Measurements from ENCODE around the gene CCL11.

CCL11 gene

GRCh38 chr17:34257986-34258326, 27.6 kb upstream of the CCL11 start:
- no peak for DNase-seq

- DNase-seq: no peak
These were observed 26.4 kb upstream of the CCL11 start for GRCh38 chr17:34259146-34259545.

- no peak for DNase-seq
These were observed 24.7 kb upstream of the CCL11 start for GRCh38 chr17:34260861-34261260.

- DNase-seq: peak; percentile 73
These were observed 23.8 kb upstream of the CCL11 start for GRCh38 chr17:34261568-34262337.

GRCh38 chr17:34265711-34266110, 19.8 kb upstream of the CCL11 start:
- DNase-seq: no peak

GRCh38 chr17:34269969-34270368, 15.6 kb upstream of the CCL11 start, which contains the start of gene CCL7:
CCL7 (plus strand) TSS chr17:34270221; CDS start chr17:34270291, 70 bp downstream.
- DNase-seq: no peak

- DNase-seq: no peak
These were observed 9.7 kb upstream of the CCL11 start for GRCh38 chr17:34275881-34276280.

GRCh38 chr17:34276826-34277225, 8.7 kb upstream of the CCL11 start:
- DNase-seq: no peak

GRCh38 chr17:34283571-34283970, 2.0 kb upstream of the CCL11 start:
- DNase-seq: no peak

GRCh38 chr17:34287875-34288274, 2.3 kb downstream of the CCL11 start:
- no peak for DNase-seq

GRCh38 chr17:34290586-34290985, 5.0 kb downstream of the CCL11 start:
- DNase-seq: no peak

GRCh38 chr17:34291721-34292348, 6.3 kb downstream of the CCL11 start:
- DNase-seq: peak; percentile 42

GRCh38 chr17:34299027-34299426, 13.5 kb downstream of the CCL11 start:
- no peak for DNase-seq

- DNase-seq: no peak
These were observed 14.5 kb downstream of the CCL11 start for GRCh38 chr17:34299956-34300577.

GRCh38 chr17:34300652-34301370, 15.3 kb downstream of the CCL11 start:
- peak; percentile 50 for DNase-seq

GRCh38 chr17:34301986-34302385, 16.4 kb downstream of the CCL11 start:
- no peak for DNase-seq

- DNase-seq: no peak
These were observed 17.1 kb downstream of the CCL11 start for GRCh38 chr17:34302636-34303035.

- DNase-seq: no peak
These were observed 18.1 kb downstream of the CCL11 start for GRCh38 chr17:34303606-34304005.

- no peak for DNase-seq
These were observed 19.5 kb downstream of the CCL11 start for GRCh38 chr17:34305061-34305460.

- DNase-seq: no peak
These were observed 20.1 kb downstream of the CCL11 start for GRCh38 chr17:34305606-34306005.

- no peak for DNase-seq
These were observed 20.9 kb downstream of the CCL11 start for GRCh38 chr17:34306466-34306865.

- DNase-seq: peak; percentile 37
These were observed 21.6 kb downstream of the CCL11 start for GRCh38 chr17:34307110-34307509.

GRCh38 chr17:34308371-34308770, 22.8 kb downstream of the CCL11 start:
- DNase-seq: no peak

GRCh38 chr17:34311291-34311690, 25.7 kb downstream of the CCL11 start:
- no peak for DNase-seq
